Lung (tissue), 12 donors: ENCODE results near the gene MINDY4. TPM values are rescaled to one million over a fixed set of nuclear protein-coding genes. Genes with fewer than 3 reads are reported as not detected.

Experiments used
- ATAC-seq: fragments of 200-7000 bp; cut with Tn5 transposase; one replicate; pipeline ENCODE4 v1.9.1; 2020; ENCODE audit warnings: moderate number of reproducible peaks; ENCODE audit not compliant: insufficient read depth, low FRiP score
- DNase-seq, 3 donors: peaks; one replicate each; pipeline ENCODE4 v3.0.0-alpha.2; 2013 to 2017
- H3K27ac ChIP-seq, 2 donors: one replicate each; pipeline ENCODE4 v1.5.1; 2013; ENCODE audit warnings: mild to moderate bottlenecking in 2 of 2, moderate library complexity in 2 of 2, control low read depth in 1 of 2, inconsistent platforms in 1 of 2, low read depth in 1 of 2, low read length in 1 of 2
- H3K27me3 ChIP-seq, 3 donors: one replicate each; pipeline ENCODE4 v1.5.1; 2013; ENCODE audit warnings: low read length in 2 of 3; ENCODE audit not compliant: control insufficient read depth in 3 of 3, insufficient read depth in 3 of 3
- H3K36me3 ChIP-seq, 4 donors: one replicate each; pipeline ENCODE4 v1.5.1; 2013; ENCODE audit warnings: low read length in 4 of 4, mild to moderate bottlenecking in 1 of 4, moderate library complexity in 1 of 4; ENCODE audit not compliant: control insufficient read depth in 4 of 4, insufficient read depth in 4 of 4
- H3K4me1 ChIP-seq, 5 donors: one replicate each; pipeline ENCODE4 v1.5.1; 2013; ENCODE audit warnings: low read length in 5 of 5, mild to moderate bottlenecking in 2 of 5, moderate library complexity in 1 of 5; ENCODE audit not compliant: control insufficient read depth in 5 of 5, insufficient read depth in 5 of 5
- H3K4me3 ChIP-seq: one replicate; pipeline ENCODE4 v1.5.1; 2013; ENCODE audit warnings: mild to moderate bottlenecking, control low read depth, moderate library complexity
- H3K9ac ChIP-seq, 2 donors: one replicate each; pipeline ENCODE4 v1.5.1; 2013; ENCODE audit warnings: low read length in 2 of 2, control low read depth in 1 of 2; ENCODE audit not compliant: insufficient read depth in 1 of 2
- H3K9me3 ChIP-seq, 4 donors: one replicate each; pipeline ENCODE4 v1.5.1; 2013; ENCODE audit warnings: low read length in 3 of 4, mild to moderate bottlenecking in 1 of 4, moderate library complexity in 1 of 4; ENCODE audit not compliant: control insufficient read depth in 4 of 4, insufficient read depth in 3 of 4
- WGBS, 2 donors: extraction: QIAGEN DNeasy Blood & Tissue Kit; methylation state at CpG; one replicate each; pipeline ENCODE4 v1.1.7; 2013; 5-methylcytosine and 5-hydroxymethylcytosine counted together
- polyA plus RNA-seq, 2 donors: library from polyadenylated mRNA; stranded (reverse); fragments of 200-250 nt; gene quantifications; one replicate each; pipeline ENCODE4 v1.2.1, GENCODE V29; 2013
- total RNA-seq, 2 donors: library from RNA; depleted of rRNA in 1 of 2; stranded (reverse); fragments of >200 nt in 1 of 2; gene quantifications; one replicate each; pipeline ENCODE4 v1.2.1, GENCODE V29; 2014 to 2021
- TF ChIP-seq, protein P1 (sequence below): IDR thresholded peaks from 2 replicates; pipeline ENCODE4 v1.5.1; 2012; ENCODE audit warnings: mild to moderate bottlenecking; ENCODE audit errors: control extremely low read depth, extremely low read depth
- donor health status: control.
- donor health status: control.
- donor health status: Bipolar disorder and iron deficiency.
- donor health status: healthy.
- donor health status: DM: yes; HTN: yes; CAD: no.

Gene MINDY4
- total and polyA plus RNA-seq, 4 donors = 5.0 to 24.1 (median 10.7) TPM

DNA sequence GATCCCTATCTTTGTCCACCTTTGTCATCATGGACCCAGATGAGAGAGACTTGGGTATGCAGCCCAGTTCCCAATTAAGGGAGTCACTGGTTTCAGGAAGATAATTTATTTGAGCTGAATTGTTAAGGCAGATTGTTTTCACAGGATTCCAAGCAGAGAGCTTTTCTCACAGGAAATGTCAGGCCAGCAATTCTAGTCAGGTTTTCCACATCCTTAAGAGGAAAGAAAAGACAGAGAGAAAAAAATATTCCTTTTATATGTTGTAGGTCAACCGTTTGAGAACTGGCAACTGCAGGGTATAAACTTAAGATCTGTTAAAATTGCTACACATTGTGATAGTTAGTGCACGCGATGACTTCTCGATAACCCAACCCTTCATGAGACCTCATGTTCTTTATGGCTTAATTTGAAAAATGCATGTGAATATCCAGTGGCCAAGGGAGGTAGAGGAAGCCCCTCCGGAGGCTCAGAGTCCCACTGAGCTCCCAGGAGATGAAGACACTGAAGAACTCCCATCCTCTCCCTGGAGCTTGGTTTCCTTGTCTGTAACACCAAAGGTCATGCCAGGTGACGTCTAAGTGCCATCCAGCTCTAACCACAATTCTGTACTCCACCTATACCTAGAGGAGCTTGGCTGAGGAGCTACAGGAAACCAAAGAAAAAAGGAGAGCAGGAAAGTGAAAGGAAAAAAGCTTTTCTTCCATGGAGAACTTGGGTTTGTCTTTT lies 45.6 kb downstream of the MINDY4 start:
- H3K36me3 ChIP-seq = peaks cover 0 to 2% (median 0%) of the 10 kb centered on the region in 4 donors
- H3K4me1 ChIP-seq = peaks cover 5 to 21% (median 11%) of the 10 kb centered on the region in 5 donors
- no peak for ATAC-seq
- TF ChIP-seq, protein P1, sequence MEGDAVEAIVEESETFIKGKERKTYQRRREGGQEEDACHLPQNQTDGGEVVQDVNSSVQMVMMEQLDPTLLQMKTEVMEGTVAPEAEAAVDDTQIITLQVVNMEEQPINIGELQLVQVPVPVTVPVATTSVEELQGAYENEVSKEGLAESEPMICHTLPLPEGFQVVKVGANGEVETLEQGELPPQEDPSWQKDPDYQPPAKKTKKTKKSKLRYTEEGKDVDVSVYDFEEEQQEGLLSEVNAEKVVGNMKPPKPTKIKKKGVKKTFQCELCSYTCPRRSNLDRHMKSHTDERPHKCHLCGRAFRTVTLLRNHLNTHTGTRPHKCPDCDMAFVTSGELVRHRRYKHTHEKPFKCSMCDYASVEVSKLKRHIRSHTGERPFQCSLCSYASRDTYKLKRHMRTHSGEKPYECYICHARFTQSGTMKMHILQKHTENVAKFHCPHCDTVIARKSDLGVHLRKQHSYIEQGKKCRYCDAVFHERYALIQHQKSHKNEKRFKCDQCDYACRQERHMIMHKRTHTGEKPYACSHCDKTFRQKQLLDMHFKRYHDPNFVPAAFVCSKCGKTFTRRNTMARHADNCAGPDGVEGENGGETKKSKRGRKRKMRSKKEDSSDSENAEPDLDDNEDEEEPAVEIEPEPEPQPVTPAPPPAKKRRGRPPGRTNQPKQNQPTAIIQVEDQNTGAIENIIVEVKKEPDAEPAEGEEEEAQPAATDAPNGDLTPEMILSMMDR = no peak
- H3K4me3 ChIP-seq = no peak overlapping the region
- WGBS, 2 donors = 79 to 84% methylated on average over 6 of the region's 6 CpGs
- DNase-seq = no peak
- H3K9me3 ChIP-seq = no peaks in the 10 kb centered on the region
- H3K9ac ChIP-seq = no peak overlapping the region
- H3K27ac ChIP-seq = peak overlapping the region; percentile 35 to 73
- H3K27me3 ChIP-seq = no peaks in the 10 kb centered on the region

DNA sequence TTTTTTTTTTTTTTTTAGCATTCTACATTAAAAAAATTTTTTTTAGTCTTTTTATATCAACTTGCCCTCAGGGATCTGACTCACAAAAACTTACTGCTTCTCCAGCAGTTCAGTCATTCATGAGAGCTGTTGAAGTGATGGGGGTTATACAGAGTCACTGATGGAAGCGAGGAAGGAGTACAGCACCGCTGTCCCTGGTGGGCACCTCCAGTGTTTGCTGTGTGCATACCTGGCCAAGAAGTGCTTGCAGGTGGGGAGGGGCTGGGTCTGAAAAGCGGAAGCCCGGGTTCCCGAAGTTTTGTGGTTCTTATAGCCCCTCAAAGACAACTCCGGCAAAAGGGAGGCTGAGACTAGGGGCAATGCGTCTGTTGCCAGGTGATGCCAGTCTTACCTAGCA lies 46.2 kb downstream of the MINDY4 start:
- peaks cover 5 to 21% (median 11%) of the 10 kb centered on the region in 5 donors for H3K4me1 ChIP-seq
- H3K27me3 ChIP-seq = no peaks in the 10 kb centered on the region
- no peak for ATAC-seq
- H3K36me3 ChIP-seq = peaks cover 0 to 2% (median 0%) of the 10 kb centered on the region in 4 donors
- H3K9me3 ChIP-seq = no peaks in the 10 kb centered on the region
- no peak overlapping the region for H3K9ac ChIP-seq
- no peak overlapping the region for H3K4me3 ChIP-seq
- peak in 1 of 3 donors; percentile 12 for DNase-seq
- peak overlapping the region; percentile 14 to 49 for H3K27ac ChIP-seq
- WGBS, 2 donors = 66 to 82% methylated on average over 7 of the region's 7 CpGs
- TF ChIP-seq, protein P1 = no peak

DNA sequence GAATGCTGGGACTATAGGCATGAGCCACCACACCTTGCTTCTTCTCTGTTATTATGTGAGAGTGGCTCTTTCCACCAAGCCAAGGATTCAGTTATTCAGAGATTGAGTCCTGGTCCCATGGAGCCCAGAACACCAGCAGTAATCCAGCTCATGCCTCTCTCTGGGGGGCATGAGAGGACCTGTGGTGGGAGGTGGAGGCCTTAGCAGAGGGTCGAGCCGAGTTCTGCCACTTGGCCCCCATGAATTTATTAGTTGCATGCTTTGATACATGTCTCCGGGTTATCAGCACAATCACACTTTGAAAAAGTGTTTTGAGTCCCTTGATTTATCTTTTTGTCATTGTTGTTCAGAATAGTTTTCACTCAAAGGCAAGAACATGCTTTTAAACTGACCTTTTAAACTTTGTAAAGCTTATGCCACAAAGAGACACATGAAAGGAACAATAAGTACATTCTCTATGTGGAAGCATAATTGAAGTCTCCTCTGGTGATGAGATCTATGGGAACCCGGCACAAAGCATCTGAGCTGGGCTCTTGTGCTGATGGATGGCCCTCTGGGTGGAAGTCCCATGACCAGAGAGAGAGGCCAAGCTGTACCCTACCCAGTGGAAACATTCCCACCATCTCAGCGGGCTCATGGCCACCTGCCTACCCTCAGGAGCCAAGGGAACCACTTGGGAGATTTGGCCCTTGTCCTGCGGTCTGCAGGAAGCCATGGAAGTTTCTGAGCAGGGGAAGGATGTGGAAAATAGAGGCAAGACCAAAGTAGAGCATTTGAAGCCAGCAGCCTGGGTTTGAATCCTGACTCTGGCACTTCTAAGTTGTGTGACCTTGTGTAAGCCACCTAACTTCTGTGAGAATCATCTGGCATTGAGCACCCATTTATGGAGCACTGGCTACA lies 53.9 kb downstream of the MINDY4 start:
- Histone ChIP-seq H3K4me3 (no peak overlapping the region), H3K27me3 (no peaks in the 10 kb centered on the region), H3K36me3 (peaks cover 0 to 11% (median 2%) of the 10 kb centered on the region in 4 donors), H3K9me3 (no peaks in the 10 kb centered on the region), H3K4me1 (peaks cover 0 to 2% (median 0%) of the 10 kb centered on the region in 5 donors), H3K9ac (no peak overlapping the region), H3K27ac (no peak overlapping the region)
- no peak for DNase-seq
- WGBS, 2 donors = 88 to 93% methylated on average over 6 of the region's 6 CpGs
- TF ChIP-seq, protein P1 = no peak
- ATAC-seq = no peak
